HEK293T (cell line): ENCODE results near the gene ZNF19.

ENCODE experiments used
- ARNT ChIP-seq: fragments of 450-650 bp; IDR thresholded peaks from 2 replicates; pipeline ENCODE4 v1.6.1; 2017; ENCODE audit warnings: mild to moderate bottlenecking
- FOXA1 ChIP-seq: fragments of 450-650 bp; IDR thresholded peaks from 2 replicates; pipeline ENCODE4 v1.6.1; 2016; ENCODE audit warnings: mild to moderate bottlenecking
- LEF1 ChIP-seq: fragments of 450-650 bp; IDR thresholded peaks from 2 replicates; pipeline ENCODE4 v1.6.1; 2017; ENCODE audit warnings: mild to moderate bottlenecking, borderline replicate concordance
- PKNOX1 ChIP-seq: fragments of 450-650 bp; IDR thresholded peaks from 2 replicates; pipeline ENCODE4 v1.6.1; 2016
- SUZ12 ChIP-seq: fragments of 450-650 bp; IDR thresholded peaks from 2 replicates; pipeline ENCODE4 v1.6.1; 2016; ENCODE audit warnings: mild to moderate bottlenecking

GRCh38 chr16:71425746-71426068 is 63.4 kb downstream of the ZNF19 start:
- no peak for TF ChIP-seq ARNT
- TF ChIP-seq FOXA1, result no peak
- TF ChIP-seq SUZ12, result no peak
- TF ChIP-seq PKNOX1, result no peak
- no peak for TF ChIP-seq LEF1
